RWPE1 (cell line): ENCODE results near the gene C12orf76.
A peak's percentile ranks its signal among the peaks of the same experiment; 100 is the strongest.

Experiments
- CTCF ChIA-PET: fragments of 350-600 bp; sonication (Branson Sonifier 250); formaldehyde crosslinking; extraction: SDS; loops from one replicate; lab custom pipeline; 2021; lab: Yijun Ruan, JAX
- POLR2A ChIA-PET: fragments of 400-600 bp; formaldehyde crosslinking; extraction: SDS; loops from one replicate; lab custom pipeline; 2020; ENCODE audit warnings: antibody characterized with exemption; ENCODE audit not compliant: low non-redundant PET; lab: Yijun Ruan, JAX
- DNase-seq: peaks from one replicate; pipeline ENCODE4 v3.0.0; 2012; ENCODE audit warnings: low spot score
- H3K27ac ChIP-seq: fragments of 450-650 bp; 2 replicates; pipeline ENCODE4 v1.5.1; 2017
- TF ChIP-seq, protein P1 (sequence below): fragments of 450-650 bp; conservative IDR thresholded peaks from 2 replicates; pipeline ENCODE4 v1.5.1; 2017; ENCODE audit warnings: low read depth, mild to moderate bottlenecking

Gene C12orf76

DNA sequence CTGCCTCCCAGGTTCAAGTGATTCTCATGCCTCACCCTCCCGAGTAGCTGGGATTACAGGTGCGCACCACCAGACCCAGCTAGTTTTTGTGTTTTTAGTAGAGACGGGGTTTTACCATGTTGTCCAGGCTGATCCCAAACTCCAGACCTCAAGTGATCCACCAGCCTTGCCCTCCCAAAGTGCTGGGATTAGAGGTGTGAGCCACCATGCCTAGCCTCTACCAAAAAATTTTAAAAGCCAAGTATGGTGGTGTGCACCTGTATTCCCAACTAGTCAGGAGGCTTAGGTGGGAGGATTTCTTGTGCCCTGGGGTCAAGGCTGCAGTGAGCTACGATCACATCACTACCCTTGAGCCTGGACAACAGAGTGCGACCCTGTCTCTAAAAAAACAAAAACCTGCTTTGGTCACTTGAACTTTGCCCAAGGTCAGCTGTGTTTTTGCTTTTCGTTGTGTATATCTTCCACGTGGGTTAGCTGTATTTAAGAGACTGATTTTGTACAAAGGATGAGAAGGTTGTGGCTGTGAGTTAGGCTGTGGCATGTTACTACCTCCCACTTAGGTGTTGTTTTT, 12.7 kb downstream of the C12orf76 start:
- ChIA-PET CTCF (interaction anchor here (0.6 to 1.0 kb wide), 2 partner anchors 15 to 27 kb away, joined by 3 read pairs; no protein-coding TSS in a partner anchor), POLR2A (no interaction called here)
- TF ChIP-seq, protein P1, sequence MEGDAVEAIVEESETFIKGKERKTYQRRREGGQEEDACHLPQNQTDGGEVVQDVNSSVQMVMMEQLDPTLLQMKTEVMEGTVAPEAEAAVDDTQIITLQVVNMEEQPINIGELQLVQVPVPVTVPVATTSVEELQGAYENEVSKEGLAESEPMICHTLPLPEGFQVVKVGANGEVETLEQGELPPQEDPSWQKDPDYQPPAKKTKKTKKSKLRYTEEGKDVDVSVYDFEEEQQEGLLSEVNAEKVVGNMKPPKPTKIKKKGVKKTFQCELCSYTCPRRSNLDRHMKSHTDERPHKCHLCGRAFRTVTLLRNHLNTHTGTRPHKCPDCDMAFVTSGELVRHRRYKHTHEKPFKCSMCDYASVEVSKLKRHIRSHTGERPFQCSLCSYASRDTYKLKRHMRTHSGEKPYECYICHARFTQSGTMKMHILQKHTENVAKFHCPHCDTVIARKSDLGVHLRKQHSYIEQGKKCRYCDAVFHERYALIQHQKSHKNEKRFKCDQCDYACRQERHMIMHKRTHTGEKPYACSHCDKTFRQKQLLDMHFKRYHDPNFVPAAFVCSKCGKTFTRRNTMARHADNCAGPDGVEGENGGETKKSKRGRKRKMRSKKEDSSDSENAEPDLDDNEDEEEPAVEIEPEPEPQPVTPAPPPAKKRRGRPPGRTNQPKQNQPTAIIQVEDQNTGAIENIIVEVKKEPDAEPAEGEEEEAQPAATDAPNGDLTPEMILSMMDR, result no peak
- DNase-seq, result no peak
- no peak overlapping the region for H3K27ac ChIP-seq

DNA sequence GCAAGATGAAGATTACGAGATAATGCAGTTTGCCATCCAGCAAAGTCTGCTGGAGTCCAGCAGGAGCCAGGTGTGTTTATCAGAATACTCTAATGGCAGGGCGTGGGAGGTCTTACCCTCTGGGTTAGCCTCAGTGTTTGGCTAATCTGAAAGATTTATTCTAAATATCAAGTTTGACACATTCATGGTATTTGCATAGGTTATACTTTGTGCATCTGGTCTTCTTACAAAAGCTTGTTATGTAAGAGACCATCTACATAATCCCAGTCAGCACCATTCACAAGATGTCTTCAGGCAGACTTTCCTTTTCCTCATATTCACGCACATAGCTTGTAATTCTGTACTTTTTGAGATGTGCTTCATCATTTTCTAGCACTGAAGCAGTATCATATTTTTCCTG, 14.4 kb downstream of the C12orf76 start:
- no peak for DNase-seq
- TF ChIP-seq, protein P1, result no peak
- POLR2A ChIA-PET, result no interaction called here
- CTCF ChIA-PET, result no interaction called here
- H3K27ac ChIP-seq, result no peak overlapping the region

DNA sequence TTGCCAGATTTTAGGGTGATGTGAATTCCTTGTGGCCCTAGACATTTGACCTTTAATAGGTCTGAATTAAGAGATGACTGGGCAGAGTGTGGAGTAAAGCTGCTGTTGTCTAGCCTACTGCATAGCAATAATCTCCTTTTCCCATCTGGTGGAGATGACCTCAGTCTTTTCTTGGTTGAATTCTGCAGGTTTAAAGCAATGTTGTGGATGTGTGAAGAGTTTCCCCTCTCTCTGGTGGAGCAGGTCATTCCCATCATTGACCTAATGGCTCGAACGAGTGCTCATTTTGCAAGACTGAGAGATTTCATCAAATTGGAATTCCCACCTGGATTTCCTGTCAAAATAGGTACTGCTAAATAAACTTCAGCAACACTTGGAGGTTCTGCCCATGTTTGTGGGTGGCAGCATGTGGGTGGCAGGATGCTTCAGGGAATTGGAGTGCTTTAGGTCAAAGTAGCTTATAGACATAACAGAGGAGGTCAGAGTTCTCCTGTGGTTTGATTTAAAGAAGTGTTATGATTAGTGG, 19.0 kb downstream of the C12orf76 start:
- no peak for DNase-seq
- ChIA-PET CTCF (interaction anchor here (0.6 to 0.7 kb wide), 2 partner anchors 50 to 325 kb away, joined by 3 to 4 read pairs; no protein-coding TSS in a partner anchor), POLR2A (no interaction called here)
- TF ChIP-seq, protein P1, result no peak
- H3K27ac ChIP-seq, result no peak overlapping the region

DNA sequence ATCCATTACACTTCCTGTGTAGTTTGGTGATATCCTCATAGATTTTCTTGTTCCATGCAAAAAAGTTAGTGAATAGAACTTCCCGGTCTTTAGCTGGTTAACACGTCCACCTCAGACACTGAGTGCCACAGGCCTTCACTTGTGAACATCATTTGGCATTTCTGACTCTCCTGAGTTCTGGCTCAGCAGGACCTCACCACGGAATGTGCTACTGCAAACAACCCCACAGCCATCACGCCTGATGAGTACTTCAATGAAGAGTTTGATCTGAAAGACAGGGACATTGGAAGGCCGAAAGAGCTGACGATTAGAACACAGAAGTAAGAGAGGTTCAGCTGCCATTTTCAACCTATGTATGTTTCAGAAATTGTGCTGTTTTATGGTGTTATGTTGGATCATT, 20.0 kb downstream of the C12orf76 start:
- no peak for DNase-seq
- no peak overlapping the region for H3K27ac ChIP-seq
- TF ChIP-seq, protein P1, result no peak
- CTCF ChIA-PET, result interaction anchor here (0.6 kb wide), 1 partner anchor 80 kb away, joined by 4 read pairs; no protein-coding TSS in a partner anchor
- POLR2A ChIA-PET, result no interaction called here

DNA sequence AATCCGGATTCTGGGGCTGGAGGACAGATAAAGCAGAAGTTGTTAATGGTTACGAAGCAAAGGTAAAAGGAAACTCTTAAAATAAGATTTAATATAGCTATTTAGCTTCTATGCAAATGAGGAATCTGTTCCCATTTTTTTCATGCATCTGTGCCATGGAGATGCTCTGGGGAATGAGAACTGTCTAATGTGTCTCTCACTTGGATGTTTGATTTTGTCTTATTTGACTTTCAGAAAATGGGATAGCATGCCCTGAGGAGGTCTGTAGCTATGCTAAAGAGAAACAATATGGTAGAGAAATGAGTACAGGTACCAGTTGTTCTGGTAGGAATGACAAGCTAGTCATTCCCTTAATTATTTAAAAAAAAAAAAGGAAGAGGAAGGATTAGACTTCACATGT, 24.3 kb downstream of the C12orf76 start:
- TF ChIP-seq, protein P1, result no peak
- POLR2A ChIA-PET, result interaction anchor here (0.6 kb wide), 1 partner anchor 33 kb away, joined by 3 read pairs; no protein-coding TSS in a partner anchor
- DNase-seq, result no peak
- H3K27ac ChIP-seq, result no peak overlapping the region
- CTCF ChIA-PET, result interaction anchor here (0.6 to 1.5 kb wide), 3 partner anchors 13 to 439 kb away, joined by 3 to 5 read pairs (median 4); no protein-coding TSS in a partner anchor

DNA sequence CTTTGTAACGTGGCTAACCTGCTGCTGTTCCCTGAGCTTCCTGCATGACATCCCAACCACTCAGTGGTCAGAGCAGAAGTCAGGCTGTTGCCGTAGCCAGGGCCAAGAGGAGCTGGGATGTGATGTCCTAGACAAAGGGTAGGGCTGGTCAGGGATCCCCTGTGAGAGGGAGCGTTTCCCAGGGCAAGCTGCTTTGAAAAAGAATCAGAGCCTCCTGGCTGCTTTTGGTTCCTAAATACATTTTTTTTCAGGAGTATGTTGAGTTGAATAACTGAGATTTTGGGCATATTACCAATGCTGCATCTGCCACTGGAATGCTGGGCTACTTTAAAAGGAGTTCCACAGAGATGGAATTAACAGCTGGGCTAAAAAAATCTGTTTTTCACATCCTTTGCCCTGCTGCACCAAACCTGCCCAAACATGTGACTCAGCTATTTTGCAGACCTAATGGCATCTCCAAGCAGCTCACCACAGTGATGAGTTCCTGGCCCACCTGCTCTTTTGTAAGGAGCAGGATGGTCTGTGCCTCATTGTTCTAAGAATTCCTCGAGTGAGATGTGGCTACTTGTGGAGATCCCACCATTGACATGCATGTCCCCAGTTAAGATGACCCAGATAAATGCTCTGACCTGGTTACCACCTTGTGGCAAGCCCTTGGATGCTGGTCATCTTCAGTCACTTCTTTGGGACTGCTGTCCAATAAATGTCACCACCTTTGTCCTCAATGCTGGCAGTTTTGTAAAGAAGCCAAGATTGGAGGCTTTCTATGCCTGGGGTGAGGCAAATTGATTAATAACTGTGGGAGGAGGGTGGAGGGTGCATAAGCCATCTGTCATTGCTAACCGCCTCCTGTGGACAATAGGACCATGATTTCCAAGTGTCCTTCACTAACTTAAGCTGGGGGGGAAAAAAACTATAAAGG, 25.0 kb downstream of the C12orf76 start:
- ChIA-PET CTCF (interaction anchor here (0.6 to 1.5 kb wide), 4 partner anchors 12 to 440 kb away, joined by 3 to 5 read pairs (median 4); no protein-coding TSS in a partner anchor), POLR2A (interaction anchor here (0.6 kb wide), 1 partner anchor 226 kb away, joined by 3 read pairs; no protein-coding TSS in a partner anchor)
- H3K27ac ChIP-seq, result peak overlapping the region; percentile 58
- TF ChIP-seq, protein P1, result no peak
- no peak for DNase-seq
